Astrocyte (in vitro differentiated cells and primary cell): ENCODE data around the gene TEX53. TPM values are rescaled to one million over a fixed set of nuclear protein-coding genes. Genes with fewer than 3 reads are reported as not detected.

Experiments used
- DNase-seq: peaks from one replicate; pipeline ENCODE4 v3.0.0-alpha.2; 2010; ENCODE audit warnings: low read depth
- FAIRE-seq: peaks from 2 replicates; lab custom pipeline; 2011; peaks lifted over from hg19 to GRCh38; lab: Jason Lieb, UNC
- H2AFZ ChIP-seq: 2 replicates; pipeline ENCODE4 v1.6.0; 2012; ENCODE audit warnings: low read depth, low read length, inconsistent platforms
- H3K27ac ChIP-seq: 2 replicates; pipeline ENCODE4 v1.5.1; 2011; ENCODE audit warnings: low read depth, low read length, inconsistent platforms
- H3K27me3 ChIP-seq: 2 replicates; pipeline ENCODE4 v1.6.0; 2011; ENCODE audit warnings: low read length, inconsistent platforms; ENCODE audit not compliant: insufficient read depth
- H3K36me3 ChIP-seq: 2 replicates; pipeline ENCODE4 v1.5.1; 2011; ENCODE audit warnings: low read length, inconsistent platforms; ENCODE audit not compliant: insufficient read depth
- H3K4me1 ChIP-seq: 2 replicates; pipeline ENCODE4 v1.5.1; 2011; ENCODE audit warnings: low read length, inconsistent platforms; ENCODE audit not compliant: insufficient read depth
- H3K4me2 ChIP-seq: 2 replicates; pipeline ENCODE4 v1.6.0; 2012; ENCODE audit warnings: low read length, inconsistent platforms
- H3K4me3 ChIP-seq: 2 replicates; pipeline ENCODE4 v1.5.1; 2011; ENCODE audit warnings: low read depth, mild to moderate bottlenecking, low read length, inconsistent platforms; ENCODE audit not compliant: insufficient read depth
- H3K79me2 ChIP-seq: 2 replicates; pipeline ENCODE4 v1.6.0; 2012; ENCODE audit warnings: mild to moderate bottlenecking, low read length, inconsistent platforms; ENCODE audit not compliant: insufficient read depth
- H3K9ac ChIP-seq: 2 replicates; pipeline ENCODE4 v1.6.0; 2012; ENCODE audit warnings: mild to moderate bottlenecking, low read length, inconsistent platforms
- H3K9me3 ChIP-seq: 2 replicates; pipeline ENCODE4 v1.5.1; 2012; ENCODE audit warnings: low read depth, mild to moderate bottlenecking, low read length, inconsistent platforms; ENCODE audit not compliant: insufficient read depth
- H4K20me1 ChIP-seq: 2 replicates; pipeline ENCODE4 v1.6.0; 2012; ENCODE audit warnings: low read length, inconsistent platforms; ENCODE audit not compliant: insufficient read depth
- H3K27ac Mint-ChIP-seq: one replicate; pipeline ENCODE4 v1.8.0; 2021; ENCODE audit warnings: mild to moderate bottlenecking, mixed read lengths; ENCODE audit not compliant: unreplicated experiment
- H3K27me3 Mint-ChIP-seq: one replicate; pipeline ENCODE4 v1.8.0; 2021; ENCODE audit warnings: low read depth, mixed read lengths; ENCODE audit not compliant: unreplicated experiment
- H3K36me3 Mint-ChIP-seq: one replicate; pipeline ENCODE4 v1.8.0; 2021; ENCODE audit warnings: low read depth, mixed read lengths; ENCODE audit not compliant: unreplicated experiment
- H3K4me1 Mint-ChIP-seq: one replicate; pipeline ENCODE4 v1.8.0; 2021; ENCODE audit warnings: low read depth, mixed read lengths; ENCODE audit not compliant: unreplicated experiment
- H3K4me3 Mint-ChIP-seq: one replicate; pipeline ENCODE4 v1.8.0; 2021; ENCODE audit warnings: mild to moderate bottlenecking, moderate library complexity, mixed read lengths; ENCODE audit not compliant: unreplicated experiment
- H3K9me3 Mint-ChIP-seq: one replicate; pipeline ENCODE4 v1.8.0; 2021; ENCODE audit warnings: mild to moderate bottlenecking, mixed read lengths; ENCODE audit not compliant: unreplicated experiment
- CTCF ChIP-seq: IDR thresholded peaks from 2 replicates; pipeline ENCODE4 v1.5.1; 2011; ENCODE audit warnings: low read depth, mild to moderate bottlenecking, inconsistent platforms, low read length, moderate library complexity; ENCODE audit not compliant: insufficient read depth
- EZH2 ChIP-seq: IDR thresholded peaks from 2 replicates; pipeline ENCODE4 v1.6.1; 2012; ENCODE audit warnings: mild to moderate bottlenecking, low read length, inconsistent platforms; ENCODE audit not compliant: insufficient read depth
- total RNA-seq: library from RNA; stranded (reverse); gene quantifications from 2 replicates; pipeline ENCODE4 v1.2.1, GENCODE V29; 2021

Gene TEX53
- total RNA-seq, 1 donor from 2014 or later, result not detected

- peaks cover 34% of the 10 kb centered on the region for H3K4me1 Mint-ChIP-seq
These were observed 32.2 kb upstream of the TEX53 start for GRCh38 chr9:114689813-114690212.

GRCh38 chr9:114688909-114689610, 31.5 kb upstream of the TEX53 start:
- no peak for DNase-seq
- no peak for TF ChIP-seq EZH2
- TF ChIP-seq CTCF, result no peak
- Histone ChIP-seq H3K27ac (no peak overlapping the region), H3K4me3 (no peak overlapping the region), H3K27me3 (no peaks in the 10 kb centered on the region), H3K9ac (no peak overlapping the region), H3K4me2 (no peak overlapping the region), H4K20me1 (no peaks in the 10 kb centered on the region), H3K79me2 (no peaks in the 10 kb centered on the region), H3K4me1 (peaks cover 24% of the 10 kb centered on the region), H3K36me3 (no peaks in the 10 kb centered on the region), H3K9me3 (no peaks in the 10 kb centered on the region), H2AFZ (no peak overlapping the region)
- Mint-ChIP-seq H3K36me3 (no peaks in the 10 kb centered on the region), H3K9me3 (peaks cover 7% of the 10 kb centered on the region), H3K27me3 (no peaks in the 10 kb centered on the region), H3K4me1 (peaks cover 26% of the 10 kb centered on the region), H3K4me3 (no peak overlapping the region), H3K27ac (no peak overlapping the region)
- no peak for FAIRE-seq

More at GRCh38 chr9:114689813-114690212, 32.2 kb upstream of the TEX53 start:
- Mint-ChIP-seq H3K4me3 (no peak overlapping the region), H3K27ac (no peak overlapping the region), H3K9me3 (peaks cover 5% of the 10 kb centered on the region), H3K27me3 (no peaks in the 10 kb centered on the region), H3K36me3 (no peaks in the 10 kb centered on the region)
- no peaks in the 10 kb centered on the region for H3K79me2 ChIP-seq
- no peaks in the 10 kb centered on the region for H3K36me3 ChIP-seq
- no peak overlapping the region for H2AFZ ChIP-seq
- FAIRE-seq (no peak), DNase-seq (no peak)
- H3K9me3 ChIP-seq, result no peaks in the 10 kb centered on the region
- peaks cover 31% of the 10 kb centered on the region for H3K4me1 ChIP-seq
- no peaks in the 10 kb centered on the region for H3K27me3 ChIP-seq
- no peak overlapping the region for H3K27ac ChIP-seq
- H3K4me3 ChIP-seq, result no peak overlapping the region
- TF ChIP-seq CTCF, result no peak
- no peak for TF ChIP-seq EZH2
- H4K20me1 ChIP-seq, result no peaks in the 10 kb centered on the region
- no peak overlapping the region for H3K9ac ChIP-seq
- no peak overlapping the region for H3K4me2 ChIP-seq

- H2AFZ ChIP-seq, result no peak overlapping the region
- TF ChIP-seq EZH2 (no peak), CTCF (no peak)
- peaks cover 19% of the 10 kb centered on the region for H3K4me1 ChIP-seq
- no peaks in the 10 kb centered on the region for H3K27me3 ChIP-seq
- peaks cover 19% of the 10 kb centered on the region for H3K4me1 Mint-ChIP-seq
- H3K27ac ChIP-seq, result no peak overlapping the region
- H3K27ac Mint-ChIP-seq, result no peak overlapping the region
- DNase-seq (no peak), FAIRE-seq (no peak)
- no peaks in the 10 kb centered on the region for H3K79me2 ChIP-seq
- H3K9me3 ChIP-seq, result no peaks in the 10 kb centered on the region
- H3K27me3 Mint-ChIP-seq, result no peaks in the 10 kb centered on the region
- no peak overlapping the region for H3K4me3 ChIP-seq
- H3K9ac ChIP-seq, result no peak overlapping the region
- no peak overlapping the region for H3K4me2 ChIP-seq
- H3K9me3 Mint-ChIP-seq, result peaks cover 7% of the 10 kb centered on the region
- no peaks in the 10 kb centered on the region for H3K36me3 ChIP-seq
- H3K4me3 Mint-ChIP-seq, result no peak overlapping the region
- no peaks in the 10 kb centered on the region for H4K20me1 ChIP-seq
- H3K36me3 Mint-ChIP-seq, result no peaks in the 10 kb centered on the region
These were observed 30.8 kb upstream of the TEX53 start for GRCh38 chr9:114688379-114688778.
